ENCODE measurements around the gene ADAM12.

ADAM12 gene

GRCh38 chr10:126156503-126156902, 231.8 kb downstream of the ADAM12 start (continued):
- TF ChIP-seq ZNF544 (tag by site-specific recombination; IDR thresholded peaks at IDR 0.05), result no peak

- H3K4me3 ChIP-seq (ENCODE audit: low read depth, low read length), result no peak overlapping the region
- no peaks in the 10 kb centered on the region for H3K36me3 ChIP-seq (ENCODE audit: control insufficient read depth in 2 of 2, insufficient read depth in 1 of 2, low read length in 2 of 2)
- ChIA-PET POLR2A (no interaction called here), CTCF (interaction anchor here (0.6 to 0.7 kb wide), 2 partner anchors 9 to 66 kb away, joined by 3 read pairs; no protein-coding TSS in a partner anchor)
- TF ChIP-seq ZNF423 (tag by site-specific recombination; IDR thresholded peaks at IDR 0.05) (no peak), GLIS2 (tag by site-specific recombination; IDR thresholded peaks at IDR 0.05) (no peak), ZNF707 (tag by site-specific recombination; IDR thresholded peaks at IDR 0.05) (no peak), ZNF24 (tag by site-specific recombination; IDR thresholded peaks at IDR 0.05) (no peak), ZNF155 (tag by site-specific recombination; IDR thresholded peaks at IDR 0.05) (no peak), ZNF488 (tag by site-specific recombination; IDR thresholded peaks at IDR 0.05) (no peak), SCRT2 (tag by site-specific recombination; IDR thresholded peaks at IDR 0.05) (no peak), MYNN (tag by site-specific recombination; IDR thresholded peaks at IDR 0.05; ENCODE audit: borderline replicate concordance) (no peak), WT1 (tag by site-specific recombination; IDR thresholded peaks at IDR 0.05) (no peak), ZNF510 (tag by site-specific recombination; IDR thresholded peaks at IDR 0.05; ENCODE audit: insufficient replicate concordance) (no peak), ZNF311 (tag by site-specific recombination; IDR thresholded peaks at IDR 0.05; ENCODE audit: borderline replicate concordance) (no peak), KLF1 (tag by site-specific recombination; IDR thresholded peaks at IDR 0.05) (no peak)
- no peaks in the 10 kb centered on the region for H3K4me1 ChIP-seq (ENCODE audit: control insufficient read depth, insufficient read depth, low read length)
- no peak overlapping the region for H3K27ac ChIP-seq (ENCODE audit: extremely low read depth, low read depth, low read length)
- no peaks in the 10 kb centered on the region for H3K9me3 ChIP-seq (ENCODE audit: control insufficient read depth, insufficient read depth, low read depth, low read length)
Observed at GRCh38 chr10:126156012-126156411, 232.3 kb downstream of the ADAM12 start.

- Histone ChIP-seq H3K4me3 (ENCODE audit: low read depth, low read length) (no peak overlapping the region), H3K27ac (ENCODE audit: extremely low read depth, low read depth, low read length) (no peak overlapping the region), H3K4me1 (ENCODE audit: control insufficient read depth, insufficient read depth, low read length) (no peaks in the 10 kb centered on the region), H3K9me3 (ENCODE audit: control insufficient read depth, insufficient read depth, low read depth, low read length) (no peaks in the 10 kb centered on the region), H3K36me3 (ENCODE audit: control insufficient read depth in 2 of 2, insufficient read depth in 1 of 2, low read length in 2 of 2) (no peaks in the 10 kb centered on the region)
- TF ChIP-seq REST (tag by site-specific recombination; IDR thresholded peaks at IDR 0.05), result no peak
- no peak for TF ChIP-seq GLI2 (tag by site-specific recombination; IDR thresholded peaks at IDR 0.05; ENCODE audit: borderline replicate concordance, low read depth)
- no peak for TF ChIP-seq ZNF501 (tag by site-specific recombination; IDR thresholded peaks at IDR 0.05)
- TF ChIP-seq ZNF416 (tag by site-specific recombination; IDR thresholded peaks at IDR 0.05), result no peak
- TF ChIP-seq ZNF654 (tag by site-specific recombination; IDR thresholded peaks at IDR 0.05; ENCODE audit: low read depth), result no peak
- peak; percentile 46; the same call in 1 of the 2 replicates for TF ChIP-seq ZIC2 (tag by site-specific recombination; IDR thresholded peaks at IDR 0.05)
- ChIA-PET POLR2A (no interaction called here), CTCF (interaction anchor here (0.6 to 0.7 kb wide), 2 partner anchors 9 to 66 kb away, joined by 3 read pairs; no protein-coding TSS in a partner anchor)
Observed at GRCh38 chr10:126155528-126155927, 232.7 kb downstream of the ADAM12 start.
